ENCODE data around the gene MAGEL2. TPM values are rescaled to one million over a fixed set of nuclear protein-coding genes. Genes with fewer than 3 reads are reported as not detected.

MAGEL2 gene
- total and polyA plus RNA-seq, 10 of the 15 experiments (the other 5 are each of a cell fraction or from before 2014, with no cell fraction given), result not detected

DNA sequence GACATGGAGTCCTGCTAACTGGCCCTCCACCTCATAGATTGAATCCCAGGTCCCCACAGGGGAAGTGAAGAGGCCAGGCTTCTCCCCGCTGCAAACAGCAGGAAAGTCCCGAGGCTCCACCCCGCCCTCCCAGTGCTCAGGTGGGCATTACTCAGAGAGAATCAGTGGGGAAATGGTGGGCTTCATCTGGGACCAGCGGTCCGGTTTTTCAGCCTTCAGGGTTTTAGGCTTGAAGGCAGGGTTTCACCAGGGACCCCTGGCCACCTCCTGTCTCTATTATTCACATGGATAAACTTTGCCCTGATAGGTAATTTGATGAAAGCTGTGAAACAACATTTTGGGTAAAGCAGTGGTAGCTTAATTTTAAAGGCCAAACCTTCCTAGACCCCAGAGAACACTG is 50.9 kb downstream of the MAGEL2 start:
- BruUV-seq (replicated peaks), result no TSS peak
- H3K27me3 ChIP-seq (replicated peaks in 1 of 2; ENCODE audit: control insufficient read depth in 2 of 2, insufficient read depth in 2 of 2, low read length in 1 of 2), result no peaks in the 10 kb centered on the region

DNA sequence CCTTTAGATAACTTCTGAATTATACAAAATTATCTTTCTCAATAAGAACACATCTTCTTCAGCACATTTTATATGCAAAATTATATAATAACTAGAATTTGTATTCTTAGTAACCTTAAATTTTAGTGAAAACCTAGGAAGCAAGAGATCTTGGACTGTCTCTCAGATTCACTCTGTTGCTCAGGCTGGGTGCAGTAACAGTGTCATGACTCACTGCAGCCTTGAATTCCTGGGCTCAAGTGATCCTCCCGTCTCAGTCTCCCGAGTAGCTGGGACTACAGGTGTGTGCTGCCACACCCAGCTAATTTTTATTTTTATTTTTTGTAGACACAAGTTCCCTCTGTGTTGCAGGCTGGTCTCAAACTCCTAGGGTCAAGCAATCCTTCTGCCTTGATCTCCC is 52.3 kb downstream of the MAGEL2 start:
- intact Hi-C loops (cut with micrococcal nuclease; ENCODE audit: unreplicated experiment), result no loop called here
- ChIA-PET SMC1A (ENCODE audit: uncharacterized antibody, unreplicated experiment) (no interaction called here), POLR2A (no interaction called here), CTCF (no interaction called here), RAD21 (ENCODE audit: unreplicated experiment) (no interaction called here)
- no peaks in the 10 kb centered on the region; the same call in 2 of the 3 replicates for H3K9me3 ChIP-seq (replicated peaks; ENCODE audit: control insufficient read depth, insufficient read depth, low read length)
- in situ Hi-C loops (cut with MboI), result no loop called here
- no peak for ATAC-seq
- no peaks in the 10 kb centered on the region for H3K79me2 ChIP-seq (ENCODE audit: control insufficient read depth, insufficient read depth, low read length)
- 15% methylated on average over 2 of the region's 2 CpGs for WGBS (ENCODE audit: insufficient coverage, insufficient replicate concordance, low lambda C conversion rate, missing lambda C conversion rate)
- no peak overlapping the region for H3K27ac ChIP-seq (ENCODE audit: control insufficient read depth, insufficient read depth)
- no peak for TF ChIP-seq SP1 (IDR thresholded peaks at IDR 0.05; ENCODE audit: low read depth, low read length)
- TF ChIP-seq NRF1 (conservative IDR thresholded peaks at IDR 0.05; ENCODE audit: low read depth, low read length), result no peak
- TF ChIP-seq, protein P1, sequence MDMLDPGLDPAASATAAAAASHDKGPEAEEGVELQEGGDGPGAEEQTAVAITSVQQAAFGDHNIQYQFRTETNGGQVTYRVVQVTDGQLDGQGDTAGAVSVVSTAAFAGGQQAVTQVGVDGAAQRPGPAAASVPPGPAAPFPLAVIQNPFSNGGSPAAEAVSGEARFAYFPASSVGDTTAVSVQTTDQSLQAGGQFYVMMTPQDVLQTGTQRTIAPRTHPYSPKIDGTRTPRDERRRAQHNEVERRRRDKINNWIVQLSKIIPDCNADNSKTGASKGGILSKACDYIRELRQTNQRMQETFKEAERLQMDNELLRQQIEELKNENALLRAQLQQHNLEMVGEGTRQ (IDR thresholded peaks at IDR 0.05; ENCODE audit: borderline replicate concordance, low read depth, low read length), result no peak
- no peak for TF ChIP-seq KAT2A (conservative IDR thresholded peaks at IDR 0.05; ENCODE audit: control insufficient read depth, low read depth, low read length)
- H3K4me2 ChIP-seq (ENCODE audit: control insufficient read depth, insufficient read depth), result no peak overlapping the region
- H2AFZ ChIP-seq (ENCODE audit: control insufficient read depth, low read depth, low read length), result no peak overlapping the region
- no peak for FAIRE-seq
- DNase-seq (ENCODE audit: low read depth, low spot score), result no peak
- no peaks in the 10 kb centered on the region for H3K27me3 ChIP-seq (replicated peaks in 1 of 2; ENCODE audit: control insufficient read depth in 2 of 2, insufficient read depth in 2 of 2, low read length in 1 of 2)
- BruUV-seq (replicated peaks), result no TSS peak
- H3K36me3 ChIP-seq (ENCODE audit: control insufficient read depth in 2 of 2, insufficient read depth in 2 of 2, low read length in 1 of 2), result no peaks in the 10 kb centered on the region
- no peaks in the 10 kb centered on the region for H4K20me1 ChIP-seq (ENCODE audit: control insufficient read depth, insufficient read depth)
- no peak overlapping the region for H3K4me3 ChIP-seq
- no peaks in the 10 kb centered on the region for H3K4me1 ChIP-seq (ENCODE audit: control insufficient read depth, insufficient read depth, low read length)
- no peak overlapping the region for H3K9ac ChIP-seq (ENCODE audit: control insufficient read depth, insufficient read depth, low read length)

More for the DNA sequence above, 50.9 kb downstream of the MAGEL2 start:
- H2AFZ ChIP-seq (ENCODE audit: control insufficient read depth, low read depth, low read length), result no peak overlapping the region
- SMC1A ChIA-PET (ENCODE audit: uncharacterized antibody, unreplicated experiment), result no interaction called here
- no peak for TF ChIP-seq NFYA (IDR thresholded peaks at IDR 0.05; ENCODE audit: borderline replicate concordance, low read depth, low read length)
- TF ChIP-seq, protein P2, sequence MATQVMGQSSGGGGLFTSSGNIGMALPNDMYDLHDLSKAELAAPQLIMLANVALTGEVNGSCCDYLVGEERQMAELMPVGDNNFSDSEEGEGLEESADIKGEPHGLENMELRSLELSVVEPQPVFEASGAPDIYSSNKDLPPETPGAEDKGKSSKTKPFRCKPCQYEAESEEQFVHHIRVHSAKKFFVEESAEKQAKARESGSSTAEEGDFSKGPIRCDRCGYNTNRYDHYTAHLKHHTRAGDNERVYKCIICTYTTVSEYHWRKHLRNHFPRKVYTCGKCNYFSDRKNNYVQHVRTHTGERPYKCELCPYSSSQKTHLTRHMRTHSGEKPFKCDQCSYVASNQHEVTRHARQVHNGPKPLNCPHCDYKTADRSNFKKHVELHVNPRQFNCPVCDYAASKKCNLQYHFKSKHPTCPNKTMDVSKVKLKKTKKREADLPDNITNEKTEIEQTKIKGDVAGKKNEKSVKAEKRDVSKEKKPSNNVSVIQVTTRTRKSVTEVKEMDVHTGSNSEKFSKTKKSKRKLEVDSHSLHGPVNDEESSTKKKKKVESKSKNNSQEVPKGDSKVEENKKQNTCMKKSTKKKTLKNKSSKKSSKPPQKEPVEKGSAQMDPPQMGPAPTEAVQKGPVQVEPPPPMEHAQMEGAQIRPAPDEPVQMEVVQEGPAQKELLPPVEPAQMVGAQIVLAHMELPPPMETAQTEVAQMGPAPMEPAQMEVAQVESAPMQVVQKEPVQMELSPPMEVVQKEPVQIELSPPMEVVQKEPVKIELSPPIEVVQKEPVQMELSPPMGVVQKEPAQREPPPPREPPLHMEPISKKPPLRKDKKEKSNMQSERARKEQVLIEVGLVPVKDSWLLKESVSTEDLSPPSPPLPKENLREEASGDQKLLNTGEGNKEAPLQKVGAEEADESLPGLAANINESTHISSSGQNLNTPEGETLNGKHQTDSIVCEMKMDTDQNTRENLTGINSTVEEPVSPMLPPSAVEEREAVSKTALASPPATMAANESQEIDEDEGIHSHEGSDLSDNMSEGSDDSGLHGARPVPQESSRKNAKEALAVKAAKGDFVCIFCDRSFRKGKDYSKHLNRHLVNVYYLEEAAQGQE (IDR thresholded peaks at IDR 0.05; ENCODE audit: low read depth, low read length), result no peak
- intact Hi-C loops (cut with micrococcal nuclease; ENCODE audit: unreplicated experiment), result no loop called here
- DNase-seq (ENCODE audit: low read depth, low spot score), result no peak
- no peak overlapping the region for H3K27ac ChIP-seq (ENCODE audit: control insufficient read depth, insufficient read depth)
- H3K79me2 ChIP-seq (ENCODE audit: control insufficient read depth, insufficient read depth, low read length), result no peaks in the 10 kb centered on the region
- H3K9ac ChIP-seq (ENCODE audit: control insufficient read depth, insufficient read depth, low read length), result no peak overlapping the region
- POLR2A ChIA-PET, result no interaction called here
- no peak overlapping the region for H3K4me3 ChIP-seq
- 18% methylated on average over 5 of the region's 5 CpGs for WGBS (ENCODE audit: insufficient coverage, insufficient replicate concordance, low lambda C conversion rate, missing lambda C conversion rate)
- RAD21 ChIA-PET (ENCODE audit: unreplicated experiment), result no interaction called here
- CTCF ChIA-PET, result no interaction called here
- no peak for FAIRE-seq
- no peak overlapping the region for H3K4me2 ChIP-seq (ENCODE audit: control insufficient read depth, insufficient read depth)
- no peaks in the 10 kb centered on the region for H3K36me3 ChIP-seq (ENCODE audit: control insufficient read depth in 2 of 2, insufficient read depth in 2 of 2, low read length in 1 of 2)
- in situ Hi-C loops (cut with MboI), result no loop called here
- no peaks in the 10 kb centered on the region for H3K4me1 ChIP-seq (ENCODE audit: control insufficient read depth, insufficient read depth, low read length)
- no peaks in the 10 kb centered on the region; the same call in 2 of the 3 replicates for H3K9me3 ChIP-seq (replicated peaks; ENCODE audit: control insufficient read depth, insufficient read depth, low read length)
- no peak for ATAC-seq
- H4K20me1 ChIP-seq (ENCODE audit: control insufficient read depth, insufficient read depth), result no peaks in the 10 kb centered on the region

All from GM12878 (cell line).